ENCODE results near the gene GGPS1.

- no peak for TF ChIP-seq CTCF (IDR thresholded peaks at IDR 0.05)
- TF ChIP-seq NR3C1 (CRISPR knock-in tag; conservative IDR thresholded peaks at IDR 0.05; ENCODE audit: low read depth), result no peak
- TF ChIP-seq SP1 (CRISPR knock-in tag; conservative IDR thresholded peaks at IDR 0.05), result no peak
- no peak for TF ChIP-seq USF2 (CRISPR knock-in tag; IDR thresholded peaks at IDR 0.05)
- TF ChIP-seq FOXJ3 (CRISPR knock-in tag; IDR thresholded peaks at IDR 0.05; ENCODE audit: borderline replicate concordance), result no peak
Measured at GRCh38 chr1:235284231-235284769, 44.1 kb upstream of the GGPS1 start.
